A172 (cell line): Measurements from ENCODE around the gene GPC5. TPM values are rescaled to one million over a fixed set of nuclear protein-coding genes. Genes with fewer than 3 reads are reported as not detected.
"Not testable (repeated sequence)": the region's sequence is repeated elsewhere in the genome, so short reads cannot be mapped to it uniquely, and the experiment has no call there.

ENCODE experiments used
- DNase-seq: peaks from one replicate; pipeline ENCODE4 v3.0.0-alpha.2; 2015; ENCODE audit warnings: low spot score
- total RNA-seq: library from RNA; depleted of rRNA; stranded (reverse); fragments of >200 nt; shearing (Covaris generic); gene quantifications from 2 replicates; pipeline ENCODE4 v1.2.3, GENCODE V29; 2014; rRNA removed

GPC5 gene
- total RNA-seq = not detected in 2 replicates

- peak; percentile 27 for DNase-seq
Measured at GRCh38 chr13:91398413-91399188, at the start of gene GPC5. TSS of gene GPC5 (plus strand) at chr13:91398621.

- peak; percentile 67 for DNase-seq
Measured at GRCh38 chr13:91348906-91349435, 49.5 kb upstream of the GPC5 start.

GRCh38 chr13:91349992-91350911 is 48.2 kb upstream of the GPC5 start:
- DNase-seq = no peak

GRCh38 chr13:91351123-91351522 is 47.3 kb upstream of the GPC5 start:
- no peak for DNase-seq

GRCh38 chr13:91351980-91352379 is 46.4 kb upstream of the GPC5 start:
- DNase-seq = no peak

- not testable (repeated sequence) for DNase-seq
Measured at GRCh38 chr13:91352891-91353290, 45.5 kb upstream of the GPC5 start.

GRCh38 chr13:91353494-91353893 is 44.9 kb upstream of the GPC5 start:
- DNase-seq = no peak

GRCh38 chr13:91355099-91355825 is 43.2 kb upstream of the GPC5 start:
- DNase-seq = no peak

- DNase-seq = no peak
Measured at GRCh38 chr13:91355826-91356710, 42.4 kb upstream of the GPC5 start.

- DNase-seq = no peak
Measured at GRCh38 chr13:91356919-91357612, 41.4 kb upstream of the GPC5 start.

- no peak for DNase-seq
Measured at GRCh38 chr13:91357613-91358386, 40.6 kb upstream of the GPC5 start.

- DNase-seq = no peak
Measured at GRCh38 chr13:91358387-91358782, 40.0 kb upstream of the GPC5 start.

GRCh38 chr13:91359111-91359510 is 39.3 kb upstream of the GPC5 start:
- no peak for DNase-seq

GRCh38 chr13:91359631-91360030 is 38.8 kb upstream of the GPC5 start:
- DNase-seq = no peak

GRCh38 chr13:91360246-91360751 is 38.1 kb upstream of the GPC5 start:
- DNase-seq = no peak

GRCh38 chr13:91361755-91362271 is 36.6 kb upstream of the GPC5 start:
- DNase-seq = no peak

GRCh38 chr13:91362908-91363307 is 35.5 kb upstream of the GPC5 start:
- no peak for DNase-seq

- no peak for DNase-seq
Measured at GRCh38 chr13:91368101-91368500, 30.3 kb upstream of the GPC5 start.
